GM12801 (cell line): ENCODE measurements around the gene FMN2.

Experiments used
- TF ChIP-seq, protein P1 (sequence below): IDR thresholded peaks from one replicate; pipeline ENCODE4 v1.5.1; 2011; ENCODE audit warnings: control low read depth; ENCODE audit not compliant: insufficient read length; ENCODE audit errors: extremely low read depth

Gene FMN2

DNA sequence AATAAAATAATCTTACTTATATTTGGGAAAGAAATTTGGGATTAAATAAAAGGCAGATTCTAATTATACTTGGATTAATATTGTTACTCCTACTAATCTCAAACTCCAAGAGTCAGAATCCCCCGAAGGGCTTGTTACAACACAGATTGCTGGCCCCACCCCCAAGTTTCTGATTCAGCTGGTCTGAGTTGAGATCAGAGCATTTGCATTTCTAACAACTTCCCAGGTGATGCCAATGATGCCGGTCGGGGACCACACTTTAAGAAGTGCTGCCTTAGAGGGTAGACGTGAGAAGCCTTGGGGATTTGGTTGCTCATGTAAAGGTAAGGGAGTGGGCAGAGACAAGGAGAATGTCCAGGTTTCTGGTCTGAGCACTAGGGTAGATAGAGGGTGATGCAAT is 47.2 kb downstream of the FMN2 start:
- TF ChIP-seq, protein P1, sequence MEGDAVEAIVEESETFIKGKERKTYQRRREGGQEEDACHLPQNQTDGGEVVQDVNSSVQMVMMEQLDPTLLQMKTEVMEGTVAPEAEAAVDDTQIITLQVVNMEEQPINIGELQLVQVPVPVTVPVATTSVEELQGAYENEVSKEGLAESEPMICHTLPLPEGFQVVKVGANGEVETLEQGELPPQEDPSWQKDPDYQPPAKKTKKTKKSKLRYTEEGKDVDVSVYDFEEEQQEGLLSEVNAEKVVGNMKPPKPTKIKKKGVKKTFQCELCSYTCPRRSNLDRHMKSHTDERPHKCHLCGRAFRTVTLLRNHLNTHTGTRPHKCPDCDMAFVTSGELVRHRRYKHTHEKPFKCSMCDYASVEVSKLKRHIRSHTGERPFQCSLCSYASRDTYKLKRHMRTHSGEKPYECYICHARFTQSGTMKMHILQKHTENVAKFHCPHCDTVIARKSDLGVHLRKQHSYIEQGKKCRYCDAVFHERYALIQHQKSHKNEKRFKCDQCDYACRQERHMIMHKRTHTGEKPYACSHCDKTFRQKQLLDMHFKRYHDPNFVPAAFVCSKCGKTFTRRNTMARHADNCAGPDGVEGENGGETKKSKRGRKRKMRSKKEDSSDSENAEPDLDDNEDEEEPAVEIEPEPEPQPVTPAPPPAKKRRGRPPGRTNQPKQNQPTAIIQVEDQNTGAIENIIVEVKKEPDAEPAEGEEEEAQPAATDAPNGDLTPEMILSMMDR, result no peak

DNA sequence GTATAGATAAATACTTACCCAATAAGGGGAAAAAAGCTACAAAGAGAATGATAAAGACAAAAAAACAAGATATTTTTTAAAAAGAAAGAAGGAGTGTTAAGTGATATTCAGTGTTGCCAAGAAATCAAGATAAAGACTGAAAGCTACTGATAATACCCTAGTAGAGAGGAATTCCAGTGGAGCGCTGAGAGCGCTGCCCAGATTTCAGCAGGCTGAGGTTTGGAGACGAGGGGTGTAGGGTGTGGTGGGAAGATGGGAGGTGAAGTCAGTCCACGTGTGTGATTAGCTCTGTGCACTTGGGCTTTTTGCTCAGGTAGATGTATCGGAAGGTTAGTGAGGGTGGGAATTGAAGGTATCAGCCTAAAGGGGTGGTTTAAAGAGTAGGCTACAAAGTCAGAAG is 47.8 kb downstream of the FMN2 start:
- TF ChIP-seq, protein P1, result no peak

DNA sequence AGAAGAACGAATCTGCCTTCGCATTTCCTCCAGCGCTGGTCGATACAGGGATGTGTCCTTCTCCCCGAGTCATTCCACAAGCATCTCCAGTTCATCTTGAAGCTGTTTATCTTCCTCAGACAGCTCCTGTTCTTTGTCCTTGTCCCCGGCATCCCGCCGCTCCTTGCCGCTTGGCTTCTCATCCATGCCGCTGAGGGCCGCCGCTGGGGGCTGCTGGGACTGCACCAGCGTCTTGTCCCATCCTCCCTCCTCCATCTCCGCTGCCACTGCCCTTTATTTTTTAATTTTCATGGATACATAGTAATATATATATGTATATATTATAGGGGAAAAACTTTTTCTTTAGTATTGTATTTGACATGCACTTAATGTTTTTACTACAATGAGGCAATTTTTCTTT is 53.4 kb downstream of the FMN2 start:
- TF ChIP-seq, protein P1, result no peak

DNA sequence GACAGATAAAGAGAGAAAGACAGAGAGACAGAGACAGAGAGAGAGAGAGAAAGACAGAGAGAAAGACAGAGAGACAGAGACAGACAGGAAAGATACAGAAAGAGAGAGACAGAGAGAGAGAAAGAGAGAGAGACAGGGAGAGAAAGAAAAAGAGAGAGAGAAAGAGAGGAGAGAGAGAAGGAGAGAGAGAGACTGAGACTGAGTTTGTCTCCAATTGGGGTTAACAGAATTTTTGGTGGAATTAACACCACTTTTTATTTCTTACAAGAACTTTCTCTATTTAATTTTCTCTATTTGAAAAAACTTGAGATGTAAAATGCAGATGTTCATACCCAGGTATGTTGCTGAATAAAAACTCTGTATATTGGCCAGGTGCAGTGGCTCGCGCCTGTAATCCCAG is 56.6 kb downstream of the FMN2 start:
- TF ChIP-seq, protein P1, result no peak

DNA sequence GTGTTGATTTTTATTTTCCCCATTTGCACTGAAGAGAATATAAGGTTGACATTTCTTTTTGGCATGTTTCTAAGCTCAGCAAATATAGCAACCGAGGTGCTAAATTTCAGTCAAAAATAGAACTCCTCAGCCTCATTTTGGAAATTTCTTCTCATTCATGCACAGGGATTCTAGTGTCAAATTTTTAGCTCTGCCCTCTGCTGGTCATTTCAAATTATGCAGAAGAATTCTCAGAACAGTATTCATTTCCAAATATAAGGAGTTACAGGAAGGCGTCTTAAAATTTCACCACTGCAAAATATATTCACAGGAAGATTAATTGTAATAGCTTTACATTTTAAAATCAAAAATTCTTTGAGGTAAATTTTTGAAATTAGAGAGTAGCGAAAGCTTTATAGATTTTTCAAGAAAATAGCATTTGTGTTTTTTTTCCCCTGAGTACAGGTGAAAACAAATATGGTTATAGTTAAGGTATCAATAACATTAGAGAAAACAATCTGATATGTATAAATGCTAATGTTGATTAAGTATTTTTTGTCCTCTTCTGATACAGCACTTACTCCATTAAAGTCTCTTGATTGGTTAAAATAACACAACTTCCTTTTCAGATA is 57.9 kb downstream of the FMN2 start:
- TF ChIP-seq, protein P1, result no peak

DNA sequence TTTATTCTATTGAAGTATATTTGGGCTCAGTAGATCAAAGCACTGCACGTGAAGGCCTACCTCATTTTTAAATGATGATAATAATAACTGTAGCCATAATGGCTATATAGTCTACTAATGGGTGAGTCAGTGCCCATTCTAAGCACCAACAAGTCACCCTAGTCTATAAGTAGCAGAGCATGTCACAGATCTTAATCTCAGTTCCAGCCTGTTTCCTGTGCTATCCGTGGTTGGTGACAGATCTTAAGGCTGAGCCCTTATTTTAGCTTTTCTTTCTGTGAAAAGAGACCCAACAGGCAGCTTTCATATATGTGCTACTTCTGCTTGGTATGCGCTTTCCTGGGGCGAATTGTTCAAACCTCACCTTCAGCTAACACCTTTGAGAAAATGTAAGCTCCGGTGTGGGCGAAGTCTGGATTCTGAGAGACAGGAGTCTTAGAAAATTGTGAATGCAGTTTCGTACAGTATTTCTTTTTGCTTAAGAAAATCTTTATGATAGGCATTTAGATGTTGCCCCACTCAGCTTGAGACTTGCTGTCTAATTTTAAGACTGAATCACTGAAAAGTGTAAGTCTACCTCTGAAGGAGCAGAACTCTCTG is 59.6 kb downstream of the FMN2 start:
- TF ChIP-seq, protein P1, result no peak

DNA sequence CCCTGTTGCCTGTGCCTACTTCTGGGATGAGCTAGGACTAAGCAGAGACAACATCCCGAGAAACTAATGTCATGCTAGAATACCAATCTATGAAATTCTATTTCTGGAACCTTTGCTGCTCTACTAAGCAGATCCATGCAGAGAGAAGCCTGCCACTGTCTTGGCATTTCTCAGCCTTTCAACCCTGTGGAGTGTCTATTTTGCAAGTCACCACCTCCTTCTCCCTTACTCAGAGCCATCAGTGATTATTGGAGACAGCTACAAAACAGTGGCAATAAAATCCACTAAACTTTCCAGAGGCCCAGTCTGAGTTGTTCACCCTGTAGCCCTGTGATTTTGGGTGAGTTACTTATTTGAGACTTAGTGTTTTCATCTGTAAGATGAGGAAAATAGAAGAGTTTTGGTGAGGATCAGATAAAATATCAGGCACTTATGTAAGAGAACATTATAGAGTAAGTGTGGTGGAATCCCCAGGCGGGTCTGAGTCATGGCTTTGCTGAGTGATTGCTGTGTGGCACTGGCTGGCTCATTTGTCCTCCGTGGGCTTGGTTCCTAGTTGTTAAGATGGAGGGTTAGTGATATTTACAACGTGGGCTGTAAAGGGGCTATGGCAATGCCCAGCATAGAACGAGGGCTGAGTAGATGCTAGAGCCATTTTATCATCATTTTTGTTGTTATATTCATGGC is 61.1 kb downstream of the FMN2 start:
- TF ChIP-seq, protein P1, result no peak
